HCT116 (cell line): ENCODE measurements around the gene NR1H4. TPM values are rescaled to one million over a fixed set of nuclear protein-coding genes. Genes with fewer than 3 reads are reported as not detected.

ENCODE experiments used
- ATAC-seq: fragments of 200-7000 bp; cut with Tn5 transposase; 2 replicates; pipeline ENCODE4 v1.9.1; 2020; ENCODE audit warnings: mild to moderate bottlenecking, moderate library complexity
- BruUV-seq: library from RNA; stranded (reverse); fragments of 400-500 nt; replicated peaks from 2 replicates; lab custom pipeline; 2021; lab: Mats Ljungman, UMichigan
- CTCF ChIA-PET: fragments of 300-600 bp; sonication (Branson Sonifier 250); formaldehyde crosslinking; loops from one replicate; lab custom pipeline; 2021; ENCODE audit warnings: antibody characterized with exemption; lab: Charles Lee
- POLR2A ChIA-PET: fragments of 300-600, 350-600 bp; sonication (Branson Sonifier 250); formaldehyde crosslinking; loops from one replicate; lab custom pipeline; 2021; ENCODE audit warnings: antibody characterized with exemption; lab: Charles Lee
- RAD21 ChIA-PET, 2 experiments: fragments of 300-600 bp; sonication (Branson Sonifier 250); formaldehyde crosslinking; loops; one replicate each; lab custom pipeline; 2023; ENCODE audit warnings: low total read pairs in 2 of 2; ENCODE audit not compliant: uncharacterized antibody in 2 of 2, unreplicated experiment in 2 of 2, low non-redundant PET in 1 of 2; lab: Charles Lee
- DNase-seq: peaks from one replicate; pipeline ENCODE4 v3.0.0-alpha.2; 2010; ENCODE audit warnings: low read depth, low spot score
- H2AFZ ChIP-seq: fragments of 200-600 bp; shearing (Covaris generic), sonication (generic); 2 replicates; pipeline ENCODE4 v1.6.1; 2017; ENCODE audit warnings: low read depth, mixed run types, mixed read lengths, antibody characterized with exemption, low read length; ENCODE audit not compliant: poor library complexity, severe bottlenecking
- H3K27ac ChIP-seq: 2 replicates; pipeline ENCODE4 v1.5.1; 2012; ENCODE audit warnings: low read depth, low read length
- H3K27me3 ChIP-seq: fragments of 200-600 bp; sonication (generic); 2 replicates; pipeline ENCODE4 v1.6.1; 2016; ENCODE audit warnings: mixed run types, low read length, mixed read lengths; ENCODE audit not compliant: insufficient read depth
- H3K36me3 ChIP-seq, 2 experiments: fragments of 200-500 bp in 1 of 2; fragments of 200-600 bp in 1 of 2; sonication (Bioruptor generic) in 1 of 2; sonication (generic) in 1 of 2; 2 replicates each; pipeline versions ENCODE4 v1.5.1 to v1.6.1; 2014 to 2016; ENCODE audit warnings: low read length in 2 of 2, inconsistent platforms in 1 of 2, mixed read lengths in 1 of 2, mixed run types in 1 of 2; ENCODE audit not compliant: insufficient read depth in 2 of 2, control insufficient read depth in 1 of 2
- H3K4me1 ChIP-seq, 2 experiments: fragments of 200-600 bp in 1 of 2; sonication (generic) in 1 of 2; 2 replicates each; pipeline versions ENCODE4 v1.5.1 to v1.6.1; 2012 to 2017; ENCODE audit warnings: low read length in 2 of 2, inconsistent platforms in 1 of 2, mild to moderate bottlenecking in 1 of 2, mixed read lengths in 1 of 2, mixed run types in 1 of 2, moderate library complexity in 1 of 2; ENCODE audit not compliant: insufficient read depth in 2 of 2, control insufficient read depth in 1 of 2
- H3K4me2 ChIP-seq: fragments of 200-600 bp; sonication (generic); 2 replicates; pipeline ENCODE4 v1.6.1; 2017; ENCODE audit warnings: mixed run types, low read length, mixed read lengths
- H3K4me3 ChIP-seq, 2 experiments: fragments of 200-600 bp in 1 of 2; sonication (generic) in 1 of 2; replicated peaks in 1 of 2; 2 replicates each; pipeline ENCODE4 v1.5.1; 2011 to 2016; ENCODE audit warnings: low read length in 2 of 2, control low read depth in 1 of 2, low read depth in 1 of 2, mild to moderate bottlenecking in 1 of 2, mixed read lengths in 1 of 2, mixed run types in 1 of 2
- H3K79me2 ChIP-seq: fragments of 200-600 bp; sonication (generic); 2 replicates; pipeline ENCODE4 v1.6.1; 2017; ENCODE audit warnings: mild to moderate bottlenecking, mixed run types, low read length, moderate library complexity, mixed read lengths; ENCODE audit not compliant: insufficient read depth
- H3K9ac ChIP-seq: fragments of 200-600 bp; sonication (generic); 2 replicates; pipeline ENCODE4 v1.6.1; 2016; ENCODE audit warnings: low read length, mixed read lengths
- H3K9me2 ChIP-seq: fragments of 200-600 bp; sonication (generic), shearing (Covaris generic); 2 replicates; pipeline ENCODE4 v1.6.1; 2017; ENCODE audit warnings: mixed run types, mild to moderate bottlenecking, moderate library complexity; ENCODE audit not compliant: insufficient read depth
- H3K9me3 ChIP-seq, 2 experiments: fragments of 200-500 bp in 1 of 2; fragments of 200-600 bp in 1 of 2; sonication (Bioruptor generic) in 1 of 2; sonication (generic) in 1 of 2; 2 replicates each; pipeline ENCODE4 v1.6.1; 2014 to 2017; ENCODE audit warnings: low read length in 2 of 2, mixed read lengths in 2 of 2, inconsistent platforms in 1 of 2, low read depth in 1 of 2, mild to moderate bottlenecking in 1 of 2, mixed run types in 1 of 2, moderate library complexity in 1 of 2; ENCODE audit not compliant: control insufficient read depth in 1 of 2, insufficient read depth in 1 of 2
- H4K20me1 ChIP-seq: fragments of 200-600 bp; sonication (generic), shearing (Covaris generic); 2 replicates; pipeline ENCODE4 v1.6.1; 2017; ENCODE audit warnings: mixed run types, mild to moderate bottlenecking, moderate library complexity; ENCODE audit not compliant: insufficient read depth
- CEBPB ChIP-seq: IDR thresholded peaks from 2 replicates; pipeline ENCODE4 v1.6.1; 2012; ENCODE audit warnings: low read depth
- EGR1 ChIP-seq: IDR thresholded peaks from 2 replicates; pipeline ENCODE4 v1.6.1; 2012; ENCODE audit warnings: low read depth
- ELF1 ChIP-seq: IDR thresholded peaks from 2 replicates; pipeline ENCODE4 v1.6.1; 2012; ENCODE audit warnings: low read depth, borderline replicate concordance
- RAD21 ChIP-seq: IDR thresholded peaks from 2 replicates; pipeline ENCODE4 v1.6.1; 2012; ENCODE audit warnings: low read depth, mild to moderate bottlenecking
- SIN3A ChIP-seq: IDR thresholded peaks from 2 replicates; pipeline ENCODE4 v1.6.1; 2012; ENCODE audit warnings: low read depth
- TCF7L2 ChIP-seq: IDR thresholded peaks from 2 replicates; pipeline ENCODE4 v1.7.0; 2011; ENCODE audit warnings: borderline replicate concordance, inconsistent platforms; ENCODE audit not compliant: insufficient read depth, insufficient read length; ENCODE audit errors: extremely low read depth
- ZFX ChIP-seq: fragments of 450-650 bp; IDR thresholded peaks from 2 replicates; pipeline ENCODE4 v1.6.1; 2017
- ZNF274 ChIP-seq: fragments of 200-500 bp; sonication (Bioruptor generic); IDR thresholded peaks from 2 replicates; pipeline ENCODE4 v1.6.1; 2014; ENCODE audit warnings: mild to moderate bottlenecking, low read depth, low read length, inconsistent platforms
- intact Hi-C: fragments of 100-400 bp; cut with micrococcal nuclease; formaldehyde crosslinking; loops from 2 replicates; pipeline ENCODE4 v1.10.0; 2022
- total RNA-seq: library from RNA; stranded (reverse); gene quantifications from one replicate; pipeline ENCODE4 v1.2.1, GENCODE V29; 2021; ENCODE audit not compliant: unreplicated experiment
- TF ChIP-seq, protein P1 (sequence below): IDR thresholded peaks from 2 replicates; pipeline ENCODE4 v1.6.1; 2011; ENCODE audit warnings: mild to moderate bottlenecking, low read length, moderate library complexity; ENCODE audit not compliant: insufficient replicate concordance; ENCODE audit errors: extremely low read depth
- TF ChIP-seq, protein P2 (sequence below), 3 experiments: fragments of 200-600 bp in 1 of 3; sonication (generic) in 1 of 3; IDR thresholded peaks in 2 of 3; conservative IDR thresholded peaks in 1 of 3; 2 replicates each; pipeline ENCODE4 v1.5.1; 2012 to 2017; ENCODE audit warnings: low read depth in 2 of 3, low read length in 2 of 3, antibody characterized with exemption in 1 of 3, borderline replicate concordance in 1 of 3, control low read depth in 1 of 3, mild to moderate bottlenecking in 1 of 3, mixed read lengths in 1 of 3, mixed run types in 1 of 3, moderate library complexity in 1 of 3; ENCODE audit not compliant: insufficient read depth in 1 of 3

The NR1H4 gene
- total RNA-seq, 1 experiment from 2014 or later: not detected

DNA sequence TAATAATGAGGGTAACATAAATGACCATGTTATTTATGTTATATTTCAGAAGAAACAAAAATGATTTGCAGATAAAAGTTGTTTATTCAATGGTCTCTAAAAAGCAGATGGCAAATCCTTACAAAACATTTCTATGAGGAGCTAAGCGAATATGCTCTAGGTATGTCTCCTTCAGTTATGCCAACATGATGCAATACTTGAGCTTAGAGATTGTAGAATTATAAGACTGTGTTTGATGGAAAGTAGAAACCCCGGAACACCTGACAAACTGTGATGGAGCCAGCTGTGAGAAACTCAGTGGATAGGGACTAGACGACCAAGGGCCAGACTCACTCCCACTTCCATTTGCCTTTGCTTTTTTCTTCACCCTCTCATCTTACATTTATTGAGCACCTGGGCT, 17.8 kb upstream of the NR1H4 start:
- H3K4me1 ChIP-seq: no peaks in the 10 kb centered on the region
- TF ChIP-seq, protein P1, sequence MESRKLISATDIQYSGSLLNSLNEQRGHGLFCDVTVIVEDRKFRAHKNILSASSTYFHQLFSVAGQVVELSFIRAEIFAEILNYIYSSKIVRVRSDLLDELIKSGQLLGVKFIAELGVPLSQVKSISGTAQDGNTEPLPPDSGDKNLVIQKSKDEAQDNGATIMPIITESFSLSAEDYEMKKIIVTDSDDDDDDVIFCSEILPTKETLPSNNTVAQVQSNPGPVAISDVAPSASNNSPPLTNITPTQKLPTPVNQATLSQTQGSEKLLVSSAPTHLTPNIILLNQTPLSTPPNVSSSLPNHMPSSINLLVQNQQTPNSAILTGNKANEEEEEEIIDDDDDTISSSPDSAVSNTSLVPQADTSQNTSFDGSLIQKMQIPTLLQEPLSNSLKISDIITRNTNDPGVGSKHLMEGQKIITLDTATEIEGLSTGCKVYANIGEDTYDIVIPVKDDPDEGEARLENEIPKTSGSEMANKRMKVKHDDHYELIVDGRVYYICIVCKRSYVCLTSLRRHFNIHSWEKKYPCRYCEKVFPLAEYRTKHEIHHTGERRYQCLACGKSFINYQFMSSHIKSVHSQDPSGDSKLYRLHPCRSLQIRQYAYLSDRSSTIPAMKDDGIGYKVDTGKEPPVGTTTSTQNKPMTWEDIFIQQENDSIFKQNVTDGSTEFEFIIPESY: no peak
- TF ChIP-seq RAD21 (no peak), ZFX (no peak), TCF7L2 (no peak), ELF1 (no peak), EGR1 (no peak), ZNF274 (no peak), CEBPB (no peak), SIN3A (no peak)
- TF ChIP-seq, protein P2, sequence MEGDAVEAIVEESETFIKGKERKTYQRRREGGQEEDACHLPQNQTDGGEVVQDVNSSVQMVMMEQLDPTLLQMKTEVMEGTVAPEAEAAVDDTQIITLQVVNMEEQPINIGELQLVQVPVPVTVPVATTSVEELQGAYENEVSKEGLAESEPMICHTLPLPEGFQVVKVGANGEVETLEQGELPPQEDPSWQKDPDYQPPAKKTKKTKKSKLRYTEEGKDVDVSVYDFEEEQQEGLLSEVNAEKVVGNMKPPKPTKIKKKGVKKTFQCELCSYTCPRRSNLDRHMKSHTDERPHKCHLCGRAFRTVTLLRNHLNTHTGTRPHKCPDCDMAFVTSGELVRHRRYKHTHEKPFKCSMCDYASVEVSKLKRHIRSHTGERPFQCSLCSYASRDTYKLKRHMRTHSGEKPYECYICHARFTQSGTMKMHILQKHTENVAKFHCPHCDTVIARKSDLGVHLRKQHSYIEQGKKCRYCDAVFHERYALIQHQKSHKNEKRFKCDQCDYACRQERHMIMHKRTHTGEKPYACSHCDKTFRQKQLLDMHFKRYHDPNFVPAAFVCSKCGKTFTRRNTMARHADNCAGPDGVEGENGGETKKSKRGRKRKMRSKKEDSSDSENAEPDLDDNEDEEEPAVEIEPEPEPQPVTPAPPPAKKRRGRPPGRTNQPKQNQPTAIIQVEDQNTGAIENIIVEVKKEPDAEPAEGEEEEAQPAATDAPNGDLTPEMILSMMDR (IDR thresholded peaks at IDR 0.05 in 2 of 3, conservative IDR thresholded peaks at IDR 0.05 in 1 of 3; ENCODE audit: borderline replicate concordance in 1 of 3, insufficient read depth in 1 of 3, low read depth in 2 of 3, low read length in 2 of 3): no peak
- CTCF ChIA-PET: interaction anchor here (1.2 kb wide), 1 partner anchor 51 kb away, joined by 6 read pairs; no protein-coding TSS in a partner anchor
- no peak overlapping the region for H3K4me3 ChIP-seq
- H3K79me2 ChIP-seq: no peaks in the 10 kb centered on the region
- H2AFZ ChIP-seq: no peak overlapping the region
- H3K9me2 ChIP-seq: no peaks in the 10 kb centered on the region
- no TSS peak for BruUV-seq
- H3K36me3 ChIP-seq: no peaks in the 10 kb centered on the region
- peaks cover 5% of the 10 kb centered on the region; the same call in 1 of the 2 replicates for H3K27me3 ChIP-seq
- H3K9me3 ChIP-seq: no peaks in the 10 kb centered on the region
- RAD21 ChIA-PET: no interaction called here
- H4K20me1 ChIP-seq: no peaks in the 10 kb centered on the region
- no peak overlapping the region for H3K4me2 ChIP-seq
- intact Hi-C loops: no loop called here
- DNase-seq (no peak), ATAC-seq (no peak)
- POLR2A ChIA-PET: no interaction called here
- no peak overlapping the region for H3K27ac ChIP-seq
- no peak overlapping the region for H3K9ac ChIP-seq
